SK-MEL-5 (cell line): ENCODE measurements around the gene PTPN6. TPM values are rescaled to one million over a fixed set of nuclear protein-coding genes. Genes with fewer than 3 reads are reported as not detected.

Experiments
- DNase-seq: peaks from one replicate; pipeline ENCODE4 v3.0.0-alpha.2; 2016; ENCODE audit warnings: low read depth, low spot score
- in situ Hi-C: cut with HindIII; loops from 2 replicates; pipeline ENCODE4 v1.10.0; 2016; ENCODE audit warnings: low sequenced_read_pairs, high pct_unique_total_duplicates, low pct_unique_long_range_greater_than_20kb
- total RNA-seq: library from RNA; depleted of rRNA; stranded (reverse); fragments of >200 nt; shearing (Covaris generic); gene quantifications from 2 replicates; pipeline ENCODE4 v1.2.3, GENCODE V29; 2014

Gene PTPN6
- total RNA-seq, 1 experiment from 2014 or later, result not detected

- peak; percentile 44 for DNase-seq
- in situ Hi-C loops, result no loop called here
These were observed 9.6 kb downstream of the PTPN6 start for GRCh38 chr12:6960593-6961277.

- in situ Hi-C loops, result no loop called here
- peak; percentile 52 for DNase-seq
These were observed 10.1 kb downstream of the PTPN6 start for GRCh38 chr12:6961278-6961694.

- DNase-seq, result peak; percentile 81
- in situ Hi-C loops, result no loop called here
These were observed 10.6 kb downstream of the PTPN6 start for GRCh38 chr12:6961695-6962284.

GRCh38 chr12:6962285-6963015 lies 11.3 kb downstream of the PTPN6 start:
- DNase-seq, result no peak
- in situ Hi-C loops, result no loop called here

GRCh38 chr12:6963016-6963731 lies 12.0 kb downstream of the PTPN6 start:
- DNase-seq, result no peak
- in situ Hi-C loops, result no loop called here

GRCh38 chr12:6963791-6964413 lies 12.7 kb downstream of the PTPN6 start:
- no peak for DNase-seq
- in situ Hi-C loops, result no loop called here

- DNase-seq, result no peak
- in situ Hi-C loops, result no loop called here
These were observed 13.5 kb downstream of the PTPN6 start for GRCh38 chr12:6964605-6965025.

GRCh38 chr12:6965026-6965661 lies 14.0 kb downstream of the PTPN6 start:
- in situ Hi-C loops, result no loop called here
- peak; percentile 88 for DNase-seq

GRCh38 chr12:6965714-6966113 lies 14.6 kb downstream of the PTPN6 start:
- in situ Hi-C loops, result no loop called here

GRCh38 chr12:6966351-6966750 lies 15.2 kb downstream of the PTPN6 start:
- in situ Hi-C loops, result no loop called here
- no peak for DNase-seq

More at GRCh38 chr12:6965714-6966113, 14.6 kb downstream of the PTPN6 start:
- DNase-seq, result no peak

GRCh38 chr12:6967651-6968100 lies 16.5 kb downstream of the PTPN6 start:
- DNase-seq, result no peak
- in situ Hi-C loops, result no loop called here

GRCh38 chr12:6968426-6968825 lies 17.3 kb downstream of the PTPN6 start:
- no peak for DNase-seq
- in situ Hi-C loops, result no loop called here

- in situ Hi-C loops, result no loop called here
- no peak for DNase-seq
These were observed 19.0 kb downstream of the PTPN6 start for GRCh38 chr12:6970096-6970527.

GRCh38 chr12:6974180-6974579 lies 23.0 kb downstream of the PTPN6 start:
- in situ Hi-C loops, result no loop called here
- no peak for DNase-seq

- DNase-seq, result no peak
- in situ Hi-C loops, result no loop called here
These were observed 24.3 kb downstream of the PTPN6 start for GRCh38 chr12:6975297-6976032.

GRCh38 chr12:6977653-6978052 lies 26.5 kb downstream of the PTPN6 start:
- DNase-seq, result no peak
- in situ Hi-C loops, result no loop called here

GRCh38 chr12:6978188-6978587 lies 27.0 kb downstream of the PTPN6 start:
- DNase-seq, result no peak
- in situ Hi-C loops, result no loop called here
